HG02610 (cell line): ENCODE measurements around the gene HECTD2.

ENCODE experiments used
- ATAC-seq: cut with Tn5 transposase; IDR thresholded peaks from one replicate; pipeline ENCODE4 v1.9.1; 2021; ENCODE audit warnings: mild to moderate bottlenecking, moderate library complexity; ENCODE audit not compliant: unreplicated experiment

HECTD2 gene

GRCh38 chr10:91465261-91465660 lies 55.1 kb downstream of the HECTD2 start:
- no peak for ATAC-seq

GRCh38 chr10:91467114-91467513 lies 57.0 kb downstream of the HECTD2 start:
- ATAC-seq: no peak

- no peak for ATAC-seq
These were observed 61.5 kb downstream of the HECTD2 start for GRCh38 chr10:91471602-91472001.

DNA sequence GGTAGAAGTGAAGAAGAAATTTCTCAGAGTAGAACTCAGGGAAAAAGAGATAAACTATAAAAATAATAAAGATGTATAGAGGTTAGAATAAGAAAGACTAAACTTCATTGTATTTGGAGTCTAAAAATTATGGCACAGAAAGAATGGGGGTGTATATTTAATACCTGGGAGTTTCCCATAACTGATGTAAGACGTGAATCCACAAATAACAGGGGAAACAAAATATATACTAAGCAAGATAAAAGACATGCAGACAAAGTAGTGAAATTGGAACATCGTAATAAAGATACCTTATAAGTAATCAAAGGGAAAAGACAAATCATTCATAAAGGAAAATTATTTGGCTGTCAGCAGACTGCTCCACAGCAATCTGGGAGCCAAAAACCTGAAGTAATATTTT lies 62.8 kb downstream of the HECTD2 start:
- ATAC-seq: no peak

DNA sequence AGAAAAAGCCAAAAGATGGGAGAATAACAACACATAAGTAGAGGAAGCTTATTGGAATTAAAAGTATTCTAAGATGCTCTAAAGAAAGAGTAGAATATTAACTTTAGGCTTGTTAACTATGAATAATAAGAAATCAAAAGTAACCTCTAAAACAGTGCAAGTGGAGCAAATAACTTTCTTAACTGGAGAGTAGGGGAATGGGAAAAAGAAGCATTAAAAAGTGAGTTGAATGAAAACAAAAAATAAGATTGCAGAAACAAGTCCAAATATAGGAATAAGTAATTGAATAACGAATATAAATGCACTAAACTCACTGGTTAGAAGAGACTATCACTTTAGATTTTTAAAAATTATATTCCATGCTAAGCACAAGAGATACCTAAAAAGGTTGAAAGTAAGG lies 63.9 kb downstream of the HECTD2 start:
- no peak for ATAC-seq

- no peak for ATAC-seq
These were observed 67.1 kb downstream of the HECTD2 start for GRCh38 chr10:91477236-91477635.

GRCh38 chr10:91479583-91479982 lies 69.4 kb downstream of the HECTD2 start:
- no peak for ATAC-seq

DNA sequence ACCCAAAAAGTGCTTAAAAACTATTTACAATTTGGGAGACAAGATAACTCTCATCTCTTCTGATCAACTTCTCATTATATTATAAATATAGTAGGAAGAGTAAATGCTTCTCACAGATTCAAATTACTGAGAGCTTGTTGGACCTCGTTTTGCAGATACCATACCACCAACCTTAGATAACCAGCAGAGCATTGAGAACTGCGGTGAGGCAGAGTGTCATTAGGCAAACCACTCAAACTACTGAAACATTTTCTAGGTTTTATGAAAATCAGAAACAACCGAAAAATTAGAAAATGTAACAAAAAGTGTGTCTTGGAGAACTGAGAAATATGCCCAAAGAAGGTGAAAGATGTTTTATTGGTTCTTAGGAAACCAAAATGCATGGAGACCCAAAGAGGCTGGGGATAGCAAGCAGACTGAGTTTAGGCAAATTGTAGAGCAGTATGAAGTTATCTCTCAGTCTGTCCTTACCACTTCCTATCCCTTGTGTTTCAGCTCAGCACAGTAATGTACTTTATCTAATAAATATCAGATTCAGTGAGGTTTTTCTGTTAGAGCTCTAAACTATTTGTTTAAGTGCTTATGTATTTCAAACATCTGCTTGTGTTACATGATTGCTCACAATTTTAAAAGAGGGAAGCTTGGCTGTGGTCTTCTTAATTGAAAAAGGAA lies 77.9 kb downstream of the HECTD2 start:
- no peak for ATAC-seq

- no peak for ATAC-seq
These were observed 83.2 kb downstream of the HECTD2 start for GRCh38 chr10:91493313-91493712.

DNA sequence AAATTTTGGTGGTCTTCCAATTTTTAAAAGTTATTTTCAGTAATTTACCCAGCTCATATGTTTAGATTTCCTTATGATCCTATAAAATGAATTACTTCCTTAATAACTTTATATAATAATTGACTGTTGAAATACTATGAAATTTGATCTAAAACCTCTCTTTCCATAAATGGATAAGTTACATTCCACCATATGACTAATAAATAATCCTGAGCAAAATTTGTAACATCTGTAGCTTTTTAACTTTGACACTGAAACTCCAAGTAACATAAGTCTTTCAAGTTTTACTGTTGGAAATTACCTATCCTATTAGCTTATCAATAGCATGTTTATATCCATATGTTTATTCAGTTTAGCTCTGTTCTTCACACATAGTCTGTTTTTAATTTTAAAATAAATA lies 85.3 kb downstream of the HECTD2 start:
- no peak for ATAC-seq

DNA sequence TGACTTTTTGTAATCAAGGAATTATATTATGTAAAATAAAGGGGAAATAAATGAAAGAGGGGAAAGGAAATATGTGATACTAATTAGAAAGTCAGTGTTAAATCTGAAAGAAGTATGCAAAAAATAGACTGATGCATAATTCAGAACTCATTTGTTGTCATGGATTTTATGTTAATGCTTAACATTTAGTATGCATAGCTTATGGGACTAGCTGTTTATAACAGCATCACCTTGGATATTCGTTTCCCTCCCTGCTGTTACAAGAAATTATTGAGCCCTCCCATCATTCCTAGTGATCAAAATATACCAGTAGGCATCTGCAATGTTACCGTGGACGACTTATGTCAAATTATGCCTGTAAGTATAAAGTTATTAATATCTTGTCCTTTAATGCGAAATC lies 85.9 kb downstream of the HECTD2 start:
- no peak for ATAC-seq

DNA sequence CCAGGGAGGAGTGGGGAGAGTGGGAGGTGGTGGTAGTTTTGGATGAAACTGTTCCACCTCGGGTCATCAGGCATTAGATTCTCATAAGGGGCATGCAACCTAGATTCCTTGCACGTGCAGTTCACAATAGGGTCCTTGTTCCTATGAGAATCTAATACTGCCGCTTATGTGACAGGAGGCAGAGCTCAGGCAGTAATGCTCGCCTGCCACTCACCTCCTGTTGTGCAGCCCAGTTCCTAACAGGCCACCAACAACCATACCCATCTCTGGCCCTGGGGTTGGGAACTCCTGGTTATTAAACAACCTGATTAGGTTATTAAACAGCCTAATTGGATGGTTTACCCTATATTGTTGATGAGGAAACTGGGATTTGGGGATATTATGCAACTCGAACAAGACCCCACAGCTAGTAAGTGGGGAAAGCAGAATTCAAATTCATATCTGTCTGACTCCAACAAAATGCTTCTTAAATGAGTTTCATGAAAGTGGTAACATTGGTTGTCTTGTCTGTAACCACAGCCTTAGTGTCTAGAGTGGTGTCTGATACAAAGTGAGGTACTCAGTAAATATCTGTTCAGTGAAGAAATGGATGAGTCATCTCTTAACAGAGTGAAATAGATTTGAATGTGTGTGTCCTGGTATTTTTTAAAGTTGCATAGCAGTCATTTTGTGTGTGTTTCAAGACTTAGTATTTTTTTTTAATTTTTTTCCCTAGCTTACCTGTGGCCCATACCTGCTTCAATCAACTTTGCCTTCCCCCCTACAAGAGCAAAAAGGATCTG lies 101.6 kb downstream of the HECTD2 start:
- no peak for ATAC-seq

DNA sequence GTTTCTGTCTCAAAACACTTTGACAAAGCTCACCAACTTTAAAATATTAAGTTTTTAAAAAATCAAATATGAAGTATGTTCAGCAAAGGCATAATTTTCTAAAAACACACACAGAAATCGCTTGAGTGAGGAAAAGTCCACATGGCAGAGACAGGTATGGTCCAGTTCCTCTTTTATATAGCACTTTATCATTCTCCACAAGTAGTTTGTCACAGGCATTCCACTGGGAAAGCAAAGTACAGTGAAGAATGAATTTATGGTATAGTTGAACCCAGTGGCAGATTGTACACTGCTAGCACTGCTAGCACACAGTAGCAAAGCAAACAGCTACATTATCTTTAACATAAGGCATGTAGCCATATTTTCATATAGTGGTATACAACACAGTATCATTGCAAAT lies 102.3 kb downstream of the HECTD2 start:
- ATAC-seq: no peak

DNA sequence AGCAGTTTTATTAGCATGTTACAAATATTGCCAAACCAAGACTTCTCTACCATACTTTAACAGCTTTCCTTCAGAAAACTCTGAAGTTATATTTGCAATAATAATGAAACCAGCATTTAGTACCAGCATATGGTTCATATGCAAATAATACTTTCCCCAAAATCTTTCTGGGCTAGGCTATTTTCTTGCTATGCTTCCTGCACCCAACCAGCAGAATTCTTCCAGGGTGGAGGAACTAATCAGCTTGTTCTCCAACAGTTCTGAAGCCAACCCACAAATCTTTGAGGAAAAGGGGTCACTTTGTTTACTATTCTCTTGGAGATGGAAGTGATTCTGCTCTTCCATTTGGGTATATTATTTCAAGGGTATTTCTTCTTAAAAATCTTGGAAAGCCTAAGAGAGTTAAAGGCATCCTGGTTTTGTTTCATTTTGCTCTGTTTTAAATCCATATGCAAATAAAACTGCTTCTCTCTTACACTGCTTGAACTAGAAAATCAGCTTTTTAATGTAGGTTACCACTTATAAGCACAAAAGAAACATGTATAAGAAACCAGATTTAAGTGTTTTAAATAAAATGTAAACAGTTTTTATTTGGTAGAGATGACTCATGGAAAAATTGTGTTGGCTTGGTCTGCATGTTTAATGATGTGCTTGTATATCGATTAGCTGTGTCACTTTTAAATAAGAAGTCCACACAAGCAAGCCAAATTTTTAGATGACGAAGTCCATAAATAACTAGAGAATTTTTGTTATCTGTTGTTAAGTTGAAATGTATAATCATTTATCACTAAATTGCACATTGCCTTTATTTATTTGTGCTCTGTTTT lies 103.7 kb downstream of the HECTD2 start:
- ATAC-seq: no peak

GRCh38 chr10:91514787-91515186 lies 104.6 kb downstream of the HECTD2 start:
- no peak for ATAC-seq

DNA sequence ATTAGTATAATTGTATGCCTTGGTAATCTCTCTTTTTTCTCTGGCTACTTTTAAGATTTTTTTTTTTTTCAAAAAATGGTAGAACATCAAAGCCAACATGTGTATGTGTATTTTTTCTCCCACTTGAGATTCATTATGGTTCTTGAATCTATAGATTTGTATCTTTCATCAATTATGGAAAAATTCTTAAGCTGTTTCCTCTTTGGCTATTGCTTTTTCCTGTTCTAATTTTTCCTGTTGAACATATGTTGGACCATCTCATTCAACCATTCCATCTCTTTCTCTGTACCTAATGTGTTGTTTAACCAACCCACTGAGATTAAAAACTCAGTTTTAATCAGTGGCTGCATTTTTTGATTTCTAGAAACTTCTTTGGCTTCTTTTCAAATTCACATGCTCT lies 107.2 kb downstream of the HECTD2 start:
- no peak for ATAC-seq

DNA sequence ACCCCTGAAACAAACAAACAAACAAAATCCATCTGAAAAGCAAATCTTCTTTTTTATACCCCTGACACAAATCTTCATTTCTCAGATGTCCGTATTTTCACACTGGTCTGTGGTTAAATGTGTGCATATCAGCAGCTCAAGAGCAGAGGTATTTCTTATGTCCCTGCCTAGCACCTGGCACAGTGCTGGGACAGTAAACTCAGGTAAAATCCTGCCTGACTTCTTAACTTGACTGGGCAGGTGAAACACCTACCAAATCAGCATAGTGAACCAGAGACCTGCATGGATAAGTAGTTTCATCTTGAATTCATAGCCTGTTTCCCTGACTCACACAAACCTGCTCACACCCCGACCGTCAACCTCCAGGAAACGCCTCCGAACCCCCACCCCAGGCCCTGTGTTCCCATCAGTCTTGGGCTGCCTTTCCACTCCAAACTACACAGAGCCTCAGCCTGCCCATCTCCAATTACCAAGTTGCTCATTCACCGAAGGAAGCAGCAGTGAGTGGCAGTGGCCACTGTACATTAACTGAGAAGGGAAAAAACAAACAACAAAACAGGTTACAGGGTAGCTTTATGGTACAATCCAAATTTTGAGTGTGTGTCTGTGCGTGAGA lies 109.9 kb downstream of the HECTD2 start:
- no peak for ATAC-seq

- ATAC-seq: no peak
These were observed 110.5 kb downstream of the HECTD2 start for GRCh38 chr10:91520661-91521060.

DNA sequence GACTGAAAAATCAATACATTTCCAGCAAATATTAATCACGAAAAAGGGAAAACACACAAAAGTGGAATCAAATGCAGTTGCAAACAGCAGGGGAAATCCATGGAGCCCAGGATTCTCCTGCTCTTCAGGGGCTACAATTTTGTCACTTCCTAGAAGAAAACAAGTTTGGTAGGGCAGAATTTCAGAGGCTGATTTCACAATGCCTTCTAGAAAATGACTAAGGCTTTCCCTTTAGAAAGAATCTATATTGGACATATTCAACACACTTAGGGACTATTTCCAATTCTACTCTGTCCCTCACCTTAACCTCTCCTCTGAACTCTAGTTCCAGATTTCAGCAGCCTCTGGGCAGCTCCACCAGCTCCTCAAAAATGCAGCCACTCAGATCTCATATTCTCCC lies 111.3 kb downstream of the HECTD2 start:
- ATAC-seq: no peak

DNA sequence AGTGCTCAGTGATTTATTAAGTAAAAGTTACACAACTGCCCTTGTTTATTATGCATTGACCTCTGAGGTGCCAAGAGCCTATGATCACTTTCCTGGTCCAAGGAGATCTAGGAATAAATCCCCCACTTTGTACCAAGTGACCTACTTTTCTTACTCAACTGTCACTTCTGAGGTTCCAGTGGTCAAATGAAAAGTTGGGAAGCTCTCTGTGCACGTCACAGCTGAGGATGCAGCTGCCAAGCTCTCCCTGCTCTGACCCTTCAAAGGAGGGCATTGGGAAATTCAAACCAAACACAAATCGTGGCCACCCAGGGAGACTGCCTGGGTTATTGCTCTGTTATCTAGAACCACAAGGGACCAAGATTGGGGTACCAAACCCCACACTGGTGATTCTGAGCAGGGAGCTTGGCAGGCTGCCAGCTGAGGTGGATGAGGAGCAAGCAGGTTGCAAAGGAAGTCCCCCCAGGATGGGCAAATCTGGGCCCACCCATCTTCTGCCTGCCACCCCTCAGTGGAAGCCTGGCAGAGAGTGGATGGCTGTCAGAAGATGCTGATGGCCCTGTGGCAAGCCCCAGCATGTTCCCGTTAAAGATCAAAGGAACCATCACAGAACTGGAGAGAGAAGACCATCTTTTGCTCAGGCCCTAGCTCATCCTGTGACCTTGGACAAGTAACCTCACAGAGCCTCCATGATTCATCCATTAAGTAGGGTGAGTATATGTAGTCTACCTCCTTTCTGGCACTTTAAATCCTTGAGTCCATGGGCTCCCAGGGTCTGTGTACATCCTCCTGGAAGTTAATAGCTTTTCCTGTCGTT lies 116.0 kb downstream of the HECTD2 start:
- ATAC-seq: no peak
